SIG-M5 (cell line): ENCODE data around the gene TOP2B.

Experiments used
- DNase-seq: peaks from one replicate; lab custom pipeline; 2025; lab: John Stamatoyannopoulos, UW

Gene TOP2B, protein sequence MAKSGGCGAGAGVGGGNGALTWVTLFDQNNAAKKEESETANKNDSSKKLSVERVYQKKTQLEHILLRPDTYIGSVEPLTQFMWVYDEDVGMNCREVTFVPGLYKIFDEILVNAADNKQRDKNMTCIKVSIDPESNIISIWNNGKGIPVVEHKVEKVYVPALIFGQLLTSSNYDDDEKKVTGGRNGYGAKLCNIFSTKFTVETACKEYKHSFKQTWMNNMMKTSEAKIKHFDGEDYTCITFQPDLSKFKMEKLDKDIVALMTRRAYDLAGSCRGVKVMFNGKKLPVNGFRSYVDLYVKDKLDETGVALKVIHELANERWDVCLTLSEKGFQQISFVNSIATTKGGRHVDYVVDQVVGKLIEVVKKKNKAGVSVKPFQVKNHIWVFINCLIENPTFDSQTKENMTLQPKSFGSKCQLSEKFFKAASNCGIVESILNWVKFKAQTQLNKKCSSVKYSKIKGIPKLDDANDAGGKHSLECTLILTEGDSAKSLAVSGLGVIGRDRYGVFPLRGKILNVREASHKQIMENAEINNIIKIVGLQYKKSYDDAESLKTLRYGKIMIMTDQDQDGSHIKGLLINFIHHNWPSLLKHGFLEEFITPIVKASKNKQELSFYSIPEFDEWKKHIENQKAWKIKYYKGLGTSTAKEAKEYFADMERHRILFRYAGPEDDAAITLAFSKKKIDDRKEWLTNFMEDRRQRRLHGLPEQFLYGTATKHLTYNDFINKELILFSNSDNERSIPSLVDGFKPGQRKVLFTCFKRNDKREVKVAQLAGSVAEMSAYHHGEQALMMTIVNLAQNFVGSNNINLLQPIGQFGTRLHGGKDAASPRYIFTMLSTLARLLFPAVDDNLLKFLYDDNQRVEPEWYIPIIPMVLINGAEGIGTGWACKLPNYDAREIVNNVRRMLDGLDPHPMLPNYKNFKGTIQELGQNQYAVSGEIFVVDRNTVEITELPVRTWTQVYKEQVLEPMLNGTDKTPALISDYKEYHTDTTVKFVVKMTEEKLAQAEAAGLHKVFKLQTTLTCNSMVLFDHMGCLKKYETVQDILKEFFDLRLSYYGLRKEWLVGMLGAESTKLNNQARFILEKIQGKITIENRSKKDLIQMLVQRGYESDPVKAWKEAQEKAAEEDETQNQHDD (N-terminal part only)

DNA sequence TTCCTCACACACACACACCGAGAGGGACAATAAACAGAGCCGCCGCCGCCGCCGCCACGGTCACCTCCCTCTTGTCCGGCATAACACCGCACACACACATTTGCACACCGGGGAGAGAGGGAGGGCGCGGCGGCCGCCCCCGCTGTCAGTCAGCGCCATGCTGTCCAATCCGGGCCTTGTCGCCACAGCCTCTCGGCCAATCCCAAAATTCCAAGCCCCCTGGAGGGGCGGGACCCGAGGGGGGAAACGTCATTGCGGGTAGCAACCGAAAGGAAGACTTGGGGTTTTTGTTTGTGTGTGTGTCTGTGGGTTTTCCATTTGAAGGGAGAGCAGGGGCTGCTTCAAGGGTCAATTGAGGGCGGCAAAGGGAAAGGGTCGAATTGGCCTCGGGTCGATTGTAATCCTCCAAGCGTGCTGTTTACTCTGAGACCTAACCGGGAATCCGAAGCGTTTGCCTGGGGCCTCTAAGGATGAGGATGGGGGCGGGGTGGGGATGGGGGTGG is at the start of gene TOP2B:
Gene TOP2B (minus strand): TSS at position 96 of the 503 bp plus-strand sequence. CDS start 610 bp downstream, outside the sequence.
- peak; percentile 71 for DNase-seq

DNA sequence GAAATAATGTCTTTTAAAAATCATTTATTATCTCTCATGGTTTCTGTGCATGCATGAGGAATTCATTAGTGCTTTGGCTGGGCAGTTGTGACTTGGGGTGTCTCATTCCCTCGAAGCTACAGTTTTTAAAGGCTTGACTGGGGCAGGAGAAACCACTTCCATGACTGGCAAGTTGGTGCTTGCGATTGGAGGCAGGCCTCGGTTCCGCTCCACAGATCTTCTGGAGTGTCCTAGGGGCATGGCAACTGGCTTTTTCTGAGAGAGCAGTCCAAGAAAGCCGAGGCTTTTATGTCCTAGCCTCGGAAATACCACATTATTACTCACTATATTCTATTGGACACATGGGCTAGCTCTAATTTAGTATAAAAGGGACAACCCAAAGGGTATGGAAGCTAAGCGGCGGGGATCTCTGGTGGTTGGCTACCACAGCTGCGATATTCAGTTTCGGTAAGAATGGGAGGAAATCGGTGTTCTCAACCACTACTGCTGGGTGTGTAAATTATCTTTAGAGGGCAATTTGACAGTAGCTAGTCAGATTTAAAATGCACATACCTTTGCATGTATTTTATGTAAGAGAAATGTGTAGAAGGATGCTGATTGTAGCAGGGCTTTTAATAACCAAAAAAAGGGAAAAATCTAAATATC is 48.8 kb upstream of the TOP2B start:
- no peak for DNase-seq

- DNase-seq: no peak
These were observed 46.4 kb upstream of the TOP2B start for GRCh38 chr3:25711090-25711489.

- no peak for DNase-seq
These were observed 43.3 kb upstream of the TOP2B start for GRCh38 chr3:25708036-25708435.

GRCh38 chr3:25707268-25707926 is 42.7 kb upstream of the TOP2B start:
- no peak for DNase-seq

DNA sequence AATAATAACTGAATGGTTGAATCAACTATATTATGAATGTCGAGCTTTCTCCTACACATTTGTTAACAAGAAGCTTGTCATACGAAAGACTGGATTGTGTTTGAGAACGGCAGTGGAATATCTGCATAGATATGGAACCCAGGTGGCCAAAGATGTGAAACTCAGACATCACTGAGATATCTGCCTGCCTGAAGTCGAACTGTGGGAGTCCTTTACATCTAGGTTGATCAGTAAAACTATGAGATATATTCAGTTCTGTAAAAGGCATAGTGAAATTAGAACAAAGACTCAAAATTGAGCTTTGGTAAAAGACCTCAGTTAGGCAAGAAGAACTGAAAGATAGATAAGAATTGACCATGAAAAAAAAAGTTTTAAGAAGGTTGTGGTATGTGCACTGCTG is 41.5 kb upstream of the TOP2B start:
- DNase-seq: no peak

GRCh38 chr3:25697553-25697952 is 32.8 kb upstream of the TOP2B start:
- no peak for DNase-seq

DNA sequence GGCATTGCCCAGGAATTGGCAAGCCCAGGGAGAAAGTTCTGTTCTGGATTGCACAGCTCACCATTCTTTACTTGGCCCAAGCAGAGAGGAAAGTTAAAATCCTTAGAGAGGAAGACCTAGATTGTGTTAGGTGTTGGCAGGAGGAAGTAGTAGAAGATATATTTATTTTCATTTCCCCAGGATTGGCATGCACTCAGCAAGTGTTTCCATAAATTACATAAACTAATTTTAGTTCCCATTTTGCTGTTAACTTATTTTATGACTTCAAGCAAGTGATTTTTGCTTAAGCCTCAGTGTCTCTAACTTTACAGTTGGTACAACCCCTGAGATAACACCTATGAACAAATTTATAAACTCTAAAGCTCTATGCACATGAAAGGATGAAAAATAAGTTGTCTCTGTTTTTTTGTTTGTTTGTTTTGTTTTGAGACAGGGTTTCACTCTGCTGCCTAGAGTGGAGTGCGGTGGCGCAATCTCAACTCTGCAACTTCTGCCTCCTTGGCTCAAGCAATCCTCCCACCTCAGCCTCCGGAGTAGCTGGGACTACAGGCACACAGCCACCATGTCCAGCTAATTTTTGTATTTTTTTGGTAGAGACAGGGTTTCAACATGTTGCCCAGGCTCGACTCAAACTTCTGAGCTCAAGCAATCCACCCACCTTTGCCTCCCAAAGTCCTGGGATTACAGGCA is 31.2 kb upstream of the TOP2B start:
- no peak for DNase-seq

- DNase-seq: no peak
These were observed 28.5 kb upstream of the TOP2B start for GRCh38 chr3:25693238-25693637.

DNA sequence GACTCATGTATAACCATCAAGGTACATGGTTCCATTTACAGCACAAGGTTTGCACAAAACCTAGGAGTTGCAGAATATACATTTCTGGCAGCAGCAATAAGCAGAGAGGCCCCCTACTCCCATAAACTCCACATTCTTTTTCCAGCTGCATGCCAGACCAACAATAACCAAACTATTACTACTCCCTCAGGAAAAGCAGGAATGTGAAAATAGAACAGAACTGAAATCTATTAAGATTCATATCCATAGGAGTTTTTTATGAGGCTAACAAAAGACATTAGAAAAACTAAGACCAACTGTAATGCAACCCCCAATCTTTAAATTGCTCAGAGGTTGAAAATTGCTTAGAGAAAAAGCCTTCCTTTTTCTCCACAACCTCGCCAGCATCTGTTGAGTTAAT is 27.6 kb upstream of the TOP2B start:
- DNase-seq: no peak

DNA sequence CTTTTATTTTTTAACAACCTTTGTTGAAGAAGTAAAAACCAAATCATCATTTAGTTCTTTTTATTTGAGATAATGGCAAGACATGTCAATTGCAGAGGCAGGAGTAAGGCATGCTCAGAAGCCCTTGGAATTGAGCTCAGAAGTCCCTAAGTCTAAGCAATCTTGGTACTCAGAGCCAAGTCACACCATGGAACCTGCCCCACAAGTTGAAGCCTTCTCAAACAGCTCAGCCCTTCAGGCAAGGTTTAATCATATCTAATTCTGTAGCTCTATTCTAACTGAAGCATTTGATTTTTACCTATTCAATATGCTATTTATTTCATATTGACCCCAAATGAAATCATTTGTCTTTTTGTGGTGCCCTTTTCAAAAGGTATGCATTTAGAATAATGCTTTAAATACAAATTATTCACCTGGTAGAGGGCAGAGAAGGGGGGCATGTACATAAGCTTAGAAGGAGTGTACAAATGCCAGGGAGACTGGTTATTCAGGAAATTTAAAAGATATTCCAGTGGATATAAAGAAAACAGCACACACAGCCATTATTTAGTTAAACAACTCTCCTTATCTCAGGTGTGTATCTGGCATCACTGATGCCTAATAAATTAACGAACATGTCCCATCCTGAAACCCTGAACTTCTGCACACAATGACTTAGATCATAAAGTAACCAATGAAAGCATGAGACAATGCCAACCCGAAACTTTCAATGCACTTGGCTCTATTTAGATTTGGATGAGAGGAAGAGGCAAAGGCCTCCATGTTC is 26.2 kb upstream of the TOP2B start:
- DNase-seq: no peak

DNA sequence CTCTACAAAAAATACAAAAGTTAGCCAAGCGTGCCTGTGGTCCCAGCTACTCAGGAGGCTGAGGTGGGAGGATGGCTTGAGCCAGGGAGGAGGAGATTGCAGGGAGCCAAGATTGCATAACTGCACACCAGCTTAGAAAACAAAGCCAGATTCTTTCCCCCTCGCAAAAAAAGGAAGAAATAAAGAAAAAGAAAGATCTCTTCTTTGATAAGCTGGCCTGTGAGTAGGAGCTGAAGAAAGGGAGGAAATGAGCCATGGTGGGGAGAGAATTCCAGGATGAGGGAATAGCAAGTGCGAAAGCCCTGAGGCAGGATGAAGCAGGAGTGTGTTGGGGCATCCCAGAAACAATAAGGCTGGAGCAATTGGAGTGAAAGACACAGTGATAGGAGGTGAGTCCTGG is 24.5 kb upstream of the TOP2B start:
- no peak for DNase-seq

- DNase-seq: no peak
These were observed 23.0 kb upstream of the TOP2B start for GRCh38 chr3:25687742-25688141.

DNA sequence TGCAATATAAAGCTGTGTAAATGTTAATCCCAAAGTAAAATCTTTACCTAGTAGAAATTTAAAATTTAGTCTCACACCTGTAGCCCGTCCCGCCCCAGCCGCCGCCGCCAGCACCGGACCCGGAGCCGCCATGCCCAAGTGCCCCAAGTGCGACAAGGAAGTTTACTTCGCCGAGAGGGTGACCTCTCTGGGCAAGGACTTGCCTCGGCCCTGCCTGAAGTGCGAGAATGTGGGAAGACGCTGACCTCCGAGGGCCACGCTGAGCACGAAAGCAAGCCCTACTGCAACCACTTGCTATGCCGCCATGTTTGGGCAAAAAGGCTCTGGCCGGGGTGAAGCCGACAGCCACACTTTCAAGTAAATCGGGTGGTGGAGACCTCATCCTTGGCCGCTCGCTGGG is 22.1 kb upstream of the TOP2B start:
- DNase-seq: no peak

- DNase-seq: no peak
These were observed 19.2 kb upstream of the TOP2B start for GRCh38 chr3:25683882-25684281.

GRCh38 chr3:25683410-25683809 is 18.7 kb upstream of the TOP2B start:
- no peak for DNase-seq

GRCh38 chr3:25679642-25680302 is 15.1 kb upstream of the TOP2B start:
- DNase-seq: no peak

DNA sequence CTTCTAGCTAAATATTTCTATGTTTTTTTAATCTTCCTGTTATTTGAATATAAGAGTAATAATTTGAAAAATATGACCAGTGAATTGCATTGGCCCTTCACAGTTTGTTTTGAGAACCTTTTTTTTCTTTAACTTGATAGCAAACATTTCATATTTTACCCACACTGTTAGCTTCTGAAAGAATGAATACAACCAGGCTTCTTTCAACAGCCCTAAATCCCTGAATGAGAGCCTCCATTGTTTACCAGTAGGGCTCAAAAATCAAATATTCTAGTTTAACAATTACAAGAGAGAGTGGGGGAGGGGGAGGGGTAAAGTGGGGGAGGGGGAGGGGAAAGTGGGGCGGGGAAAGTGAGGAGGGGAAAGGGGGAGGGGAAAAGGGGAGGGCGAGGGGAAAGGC is 14.5 kb upstream of the TOP2B start:
- no peak for DNase-seq

DNA sequence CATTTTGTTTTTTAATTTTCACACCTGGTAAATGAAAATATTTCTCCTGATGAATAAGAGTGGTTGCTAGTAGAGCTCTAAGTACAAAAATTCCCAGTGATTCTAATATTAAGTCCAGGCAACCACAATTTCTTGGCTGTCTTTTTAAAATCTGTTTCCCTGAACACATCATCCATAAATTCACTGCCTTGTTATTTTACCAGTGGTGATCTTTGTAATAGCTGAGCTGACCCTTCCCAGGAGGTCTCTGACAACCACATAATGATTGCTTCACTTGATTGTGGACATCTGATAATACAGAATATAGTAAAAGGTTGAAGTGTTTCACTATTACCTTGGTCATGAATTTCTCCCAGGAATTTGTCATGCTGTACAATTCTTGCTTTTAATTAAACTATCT is 13.9 kb upstream of the TOP2B start:
- no peak for DNase-seq
